Cardiac fibroblast (primary cell): ENCODE results near the gene ONECUT1.

Experiments used
- DNase-seq, 2 donors: peaks; one replicate each; pipeline versions ENCODE4 v3.0.0 to v3.0.0-alpha.2; 2010; ENCODE audit warnings: low read depth in 2 of 2
- H3K4me3 ChIP-seq, 2 donors: replicated peaks in 1 of 2; 1 replicate in 1 of 2; 2 replicates in 1 of 2; pipeline ENCODE4 v1.5.1; 2011; ENCODE audit warnings: low read depth in 2 of 2, low read length in 2 of 2, mild to moderate bottlenecking in 2 of 2, moderate library complexity in 1 of 2
- CTCF ChIP-seq: IDR thresholded peaks from one replicate; pipeline ENCODE4 v1.5.1; 2011; ENCODE audit warnings: low read depth, mild to moderate bottlenecking, low read length, inconsistent platforms

The ONECUT1 gene

GRCh38 chr15:52717924-52718323 is 72.2 kb downstream of the ONECUT1 start:
- no peak for TF ChIP-seq CTCF
- H3K4me3 ChIP-seq, result no peak overlapping the region
- no peak for DNase-seq

- no peak for TF ChIP-seq CTCF
- no peak for DNase-seq
- no peak overlapping the region for H3K4me3 ChIP-seq
Observed at GRCh38 chr15:52717481-52717880, 72.7 kb downstream of the ONECUT1 start.

- TF ChIP-seq CTCF, result no peak
- no peak overlapping the region for H3K4me3 ChIP-seq
- DNase-seq, result no peak
Observed at GRCh38 chr15:52716536-52716935, 73.6 kb downstream of the ONECUT1 start.

- DNase-seq, result no peak
- H3K4me3 ChIP-seq, result no peak overlapping the region
- no peak for TF ChIP-seq CTCF
Observed at GRCh38 chr15:52715411-52715810, 74.7 kb downstream of the ONECUT1 start.

GRCh38 chr15:52714968-52715367 is 75.2 kb downstream of the ONECUT1 start:
- no peak overlapping the region for H3K4me3 ChIP-seq
- TF ChIP-seq CTCF, result no peak
- DNase-seq, result no peak

GRCh38 chr15:52710708-52711389 is 79.3 kb downstream of the ONECUT1 start:
- TF ChIP-seq CTCF, result no peak
- DNase-seq, result no peak
- H3K4me3 ChIP-seq, result no peak overlapping the region

- H3K4me3 ChIP-seq, result no peak overlapping the region
- no peak for DNase-seq
- TF ChIP-seq CTCF, result no peak
Observed at GRCh38 chr15:52710050-52710707, 80.0 kb downstream of the ONECUT1 start.
